SK-N-SH treated with all-trans-retinoic acid at 6 μM for 48 hours (cell line): ENCODE data around the gene SYTL1.
A peak's percentile ranks its signal among the peaks of the same experiment; 100 is the strongest.

Source experiments
- ATAC-seq: fragments of 200-7000 bp; cut with Tn5 transposase; 3 replicates; pipeline ENCODE4 v1.9.1; 2020; ENCODE audit warnings: mild to moderate bottlenecking, moderate library complexity
- ARNTL ChIP-seq: fragments of 450-650 bp; formaldehyde crosslinking; IDR thresholded peaks from 2 replicates; pipeline ENCODE4 v1.5.0; 2020; ENCODE audit warnings: low read depth, mild to moderate bottlenecking, moderate library complexity, borderline replicate concordance
- BACH2 ChIP-seq: fragments of 250-450 bp; sonication (Bioruptor Pico); IDR thresholded peaks from 2 replicates; pipeline ENCODE4 v1.9.0; 2021; ENCODE audit warnings: mild to moderate bottlenecking, borderline replicate concordance
- CREB5 ChIP-seq: fragments of 250-450 bp; sonication (Bioruptor Pico); IDR thresholded peaks from 2 replicates; pipeline ENCODE4 v1.5.1; 2020; ENCODE audit warnings: low read depth, mild to moderate bottlenecking, moderate library complexity
- CSDC2 ChIP-seq: fragments of 250-450 bp; sonication (Bioruptor Pico); IDR thresholded peaks from 2 replicates; pipeline ENCODE4 v1.5.0; 2020; ENCODE audit warnings: mild to moderate bottlenecking, moderate library complexity
- ESRRG ChIP-seq: fragments of 250-450 bp; sonication (Bioruptor Pico); IDR thresholded peaks from 2 replicates; pipeline ENCODE4 v1.6.1; 2021; ENCODE audit warnings: mild to moderate bottlenecking
- GLIS3 ChIP-seq: fragments of 250-450 bp; sonication (Bioruptor Pico); IDR thresholded peaks from 2 replicates; pipeline ENCODE4 v1.5.0; 2020; ENCODE audit warnings: mild to moderate bottlenecking, moderate library complexity
- OSR1 ChIP-seq: fragments of 250-450 bp; sonication (Bioruptor Pico); IDR thresholded peaks from 2 replicates; pipeline ENCODE4 v1.8.0; 2022; ENCODE audit warnings: moderate library complexity, mild to moderate bottlenecking, inconsistent platforms
- RARB ChIP-seq: fragments of 250-450 bp; sonication (Bioruptor Pico); IDR thresholded peaks from 2 replicates; pipeline ENCODE4 v1.8.0; 2021; ENCODE audit warnings: mild to moderate bottlenecking, moderate library complexity
- SNAI2 ChIP-seq: fragments of 250-450 bp; sonication (Bioruptor Pico); IDR thresholded peaks from 2 replicates; pipeline ENCODE4 v1.5.0; 2020; ENCODE audit warnings: mild to moderate bottlenecking, moderate library complexity
- TCF4 ChIP-seq: fragments of 250-450 bp; sonication (Bioruptor Pico); IDR thresholded peaks from 2 replicates; pipeline ENCODE4 v1.8.0; 2021; ENCODE audit warnings: mild to moderate bottlenecking, moderate library complexity, borderline replicate concordance
- ZC3H10 ChIP-seq: fragments of 250-450 bp; sonication (Bioruptor Pico); IDR thresholded peaks from 2 replicates; pipeline ENCODE4 v1.5.1; 2021; ENCODE audit warnings: mild to moderate bottlenecking, moderate library complexity
- ZFP3 ChIP-seq: fragments of 250-450 bp; sonication (Bioruptor Pico); IDR thresholded peaks from 2 replicates; pipeline ENCODE4 v1.5.0; 2020; ENCODE audit warnings: mild to moderate bottlenecking, moderate library complexity
- ZFP30 ChIP-seq: fragments of 450-650 bp; formaldehyde crosslinking; IDR thresholded peaks from 2 replicates; pipeline ENCODE4 v1.5.0; 2022; ENCODE audit warnings: mild to moderate bottlenecking, moderate library complexity
- ZNF565 ChIP-seq: fragments of 450-650 bp; formaldehyde crosslinking; conservative IDR thresholded peaks from 2 replicates; pipeline ENCODE4 v1.5.0; 2020; ENCODE audit warnings: low read depth, mild to moderate bottlenecking, moderate library complexity
- ZNF8 ChIP-seq: fragments of 450-650 bp; formaldehyde crosslinking; IDR thresholded peaks from 2 replicates; pipeline ENCODE4 v1.5.0; 2020; ENCODE audit warnings: mild to moderate bottlenecking, moderate library complexity
- TF ChIP-seq, protein P1 (sequence below): fragments of 250-450 bp; sonication (Bioruptor Pico); IDR thresholded peaks from 2 replicates; pipeline ENCODE4 v1.8.0; 2021; ENCODE audit warnings: low read depth, mild to moderate bottlenecking, moderate library complexity, borderline replicate concordance
- TF ChIP-seq, protein P2 (sequence below): fragments of 250-450 bp; sonication (Bioruptor Pico); IDR thresholded peaks from 2 replicates; pipeline ENCODE4 v1.5.1; 2021; ENCODE audit warnings: mild to moderate bottlenecking, moderate library complexity
- TF ChIP-seq, protein P3 (sequence below): fragments of 250-450 bp; sonication (Bioruptor Pico); IDR thresholded peaks from 2 replicates; pipeline ENCODE4 v1.5.0; 2020; ENCODE audit warnings: mild to moderate bottlenecking, moderate library complexity

The SYTL1 gene

GRCh38 chr1:27367160-27367650 lies 25.4 kb downstream of the SYTL1 start:
- TF ChIP-seq CSDC2 (no peak), GLIS3 (CRISPR knock-in tag) (no peak), CREB5 (CRISPR knock-in tag) (no peak), ESRRG (CRISPR knock-in tag) (no peak), ZFP3 (no peak), OSR1 (no peak)
- TF ChIP-seq, protein P1, sequence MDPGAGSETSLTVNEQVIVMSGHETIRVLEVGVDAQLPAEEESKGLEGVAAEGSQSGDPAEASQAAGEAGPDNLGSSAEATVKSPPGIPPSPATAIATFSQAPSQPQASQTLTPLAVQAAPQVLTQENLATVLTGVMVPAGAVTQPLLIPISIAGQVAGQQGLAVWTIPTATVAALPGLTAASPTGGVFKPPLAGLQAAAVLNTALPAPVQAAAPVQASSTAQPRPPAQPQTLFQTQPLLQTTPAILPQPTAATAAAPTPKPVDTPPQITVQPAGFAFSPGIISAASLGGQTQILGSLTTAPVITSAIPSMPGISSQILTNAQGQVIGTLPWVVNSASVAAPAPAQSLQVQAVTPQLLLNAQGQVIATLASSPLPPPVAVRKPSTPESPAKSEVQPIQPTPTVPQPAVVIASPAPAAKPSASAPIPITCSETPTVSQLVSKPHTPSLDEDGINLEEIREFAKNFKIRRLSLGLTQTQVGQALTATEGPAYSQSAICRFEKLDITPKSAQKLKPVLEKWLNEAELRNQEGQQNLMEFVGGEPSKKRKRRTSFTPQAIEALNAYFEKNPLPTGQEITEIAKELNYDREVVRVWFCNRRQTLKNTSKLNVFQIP (CRISPR knock-in tag): no peak
- peak; percentile 3; the same call in 1 of the 3 replicates for ATAC-seq

DNA sequence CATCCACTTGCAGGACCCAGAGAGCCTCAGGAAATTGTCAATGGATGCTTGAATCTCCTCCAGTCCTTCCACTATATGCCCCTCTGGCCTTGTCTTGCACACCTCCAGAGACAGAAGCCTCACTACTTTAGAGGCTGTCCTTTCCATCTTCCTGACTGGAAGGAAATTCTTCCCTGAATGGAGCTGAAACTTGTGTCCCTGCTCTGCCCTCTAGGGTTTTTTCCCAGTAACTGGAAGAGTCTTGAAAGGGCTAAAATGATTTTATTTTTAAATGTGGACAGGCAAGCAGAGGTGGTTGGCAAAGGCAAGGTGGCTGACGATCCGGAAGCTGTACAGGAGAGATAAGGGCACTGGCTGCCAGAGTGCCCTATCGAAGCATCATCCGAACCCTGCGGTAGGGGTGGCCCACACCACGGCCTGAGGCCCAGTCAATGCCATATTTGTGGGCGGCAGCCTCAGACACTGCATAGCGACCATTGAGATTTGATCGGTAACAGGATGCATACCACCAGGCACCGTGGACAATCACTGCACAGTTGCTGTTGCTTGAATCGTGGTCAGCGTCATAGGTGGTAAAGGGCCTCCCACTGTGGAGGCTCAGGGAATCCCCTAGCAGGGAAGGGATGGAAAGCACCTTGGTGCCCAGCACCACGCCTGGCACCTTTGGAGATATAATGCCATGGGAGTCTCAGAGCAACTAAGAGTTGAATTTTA lies 27.2 kb downstream of the SYTL1 start:
- no peak for TF ChIP-seq ZNF565 (CRISPR knock-in tag)
- no peak for TF ChIP-seq GLIS3 (CRISPR knock-in tag)
- no peak for TF ChIP-seq SNAI2 (CRISPR knock-in tag)

GRCh38 chr1:27372022-27372807 lies 30.4 kb downstream of the SYTL1 start:
- TF ChIP-seq ZC3H10 (CRISPR knock-in tag): no peak
- TF ChIP-seq SNAI2 (CRISPR knock-in tag): no peak
- TF ChIP-seq ZFP3: no peak
- no peak for TF ChIP-seq OSR1
- no peak for TF ChIP-seq ZFP30
- no peak for TF ChIP-seq ARNTL (CRISPR knock-in tag)
- TF ChIP-seq, protein P2, sequence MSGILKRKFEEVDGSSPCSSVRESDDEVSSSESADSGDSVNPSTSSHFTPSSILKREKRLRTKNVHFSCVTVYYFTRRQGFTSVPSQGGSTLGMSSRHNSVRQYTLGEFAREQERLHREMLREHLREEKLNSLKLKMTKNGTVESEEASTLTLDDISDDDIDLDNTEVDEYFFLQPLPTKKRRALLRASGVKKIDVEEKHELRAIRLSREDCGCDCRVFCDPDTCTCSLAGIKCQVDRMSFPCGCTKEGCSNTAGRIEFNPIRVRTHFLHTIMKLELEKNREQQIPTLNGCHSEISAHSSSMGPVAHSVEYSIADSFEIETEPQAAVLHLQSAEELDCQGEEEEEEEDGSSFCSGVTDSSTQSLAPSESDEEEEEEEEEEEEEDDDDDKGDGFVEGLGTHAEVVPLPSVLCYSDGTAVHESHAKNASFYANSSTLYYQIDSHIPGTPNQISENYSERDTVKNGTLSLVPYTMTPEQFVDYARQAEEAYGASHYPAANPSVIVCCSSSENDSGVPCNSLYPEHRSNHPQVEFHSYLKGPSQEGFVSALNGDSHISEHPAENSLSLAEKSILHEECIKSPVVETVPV (CRISPR knock-in tag): no peak
- no peak for TF ChIP-seq RARB
- TF ChIP-seq ZNF8 (CRISPR knock-in tag): no peak
- TF ChIP-seq, protein P3, sequence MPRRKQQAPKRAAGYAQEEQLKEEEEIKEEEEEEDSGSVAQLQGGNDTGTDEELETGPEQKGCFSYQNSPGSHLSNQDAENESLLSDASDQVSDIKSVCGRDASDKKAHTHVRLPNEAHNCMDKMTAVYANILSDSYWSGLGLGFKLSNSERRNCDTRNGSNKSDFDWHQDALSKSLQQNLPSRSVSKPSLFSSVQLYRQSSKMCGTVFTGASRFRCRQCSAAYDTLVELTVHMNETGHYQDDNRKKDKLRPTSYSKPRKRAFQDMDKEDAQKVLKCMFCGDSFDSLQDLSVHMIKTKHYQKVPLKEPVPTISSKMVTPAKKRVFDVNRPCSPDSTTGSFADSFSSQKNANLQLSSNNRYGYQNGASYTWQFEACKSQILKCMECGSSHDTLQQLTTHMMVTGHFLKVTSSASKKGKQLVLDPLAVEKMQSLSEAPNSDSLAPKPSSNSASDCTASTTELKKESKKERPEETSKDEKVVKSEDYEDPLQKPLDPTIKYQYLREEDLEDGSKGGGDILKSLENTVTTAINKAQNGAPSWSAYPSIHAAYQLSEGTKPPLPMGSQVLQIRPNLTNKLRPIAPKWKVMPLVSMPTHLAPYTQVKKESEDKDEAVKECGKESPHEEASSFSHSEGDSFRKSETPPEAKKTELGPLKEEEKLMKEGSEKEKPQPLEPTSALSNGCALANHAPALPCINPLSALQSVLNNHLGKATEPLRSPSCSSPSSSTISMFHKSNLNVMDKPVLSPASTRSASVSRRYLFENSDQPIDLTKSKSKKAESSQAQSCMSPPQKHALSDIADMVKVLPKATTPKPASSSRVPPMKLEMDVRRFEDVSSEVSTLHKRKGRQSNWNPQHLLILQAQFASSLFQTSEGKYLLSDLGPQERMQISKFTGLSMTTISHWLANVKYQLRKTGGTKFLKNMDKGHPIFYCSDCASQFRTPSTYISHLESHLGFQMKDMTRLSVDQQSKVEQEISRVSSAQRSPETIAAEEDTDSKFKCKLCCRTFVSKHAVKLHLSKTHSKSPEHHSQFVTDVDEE (CRISPR knock-in tag): no peak
- no peak for TF ChIP-seq CREB5 (CRISPR knock-in tag)
- TF ChIP-seq TCF4: no peak
- no peak for TF ChIP-seq BACH2 (CRISPR knock-in tag)
- no peak for TF ChIP-seq GLIS3 (CRISPR knock-in tag)
- TF ChIP-seq, all 23 proteins: peak for 0
- ATAC-seq: no peak

More for the DNA sequence above, 27.2 kb downstream of the SYTL1 start:
- ATAC-seq: no peak
